ENCODE results near the gene SAP30BP. TPM values are rescaled to one million over a fixed set of nuclear protein-coding genes. Genes with fewer than 3 reads are reported as not detected.
A peak's percentile ranks its signal among the peaks of the same experiment; 100 is the strongest.

SAP30BP gene
- total RNA-seq, 1 donor from 2014 or later: 59.9 TPM

DNA sequence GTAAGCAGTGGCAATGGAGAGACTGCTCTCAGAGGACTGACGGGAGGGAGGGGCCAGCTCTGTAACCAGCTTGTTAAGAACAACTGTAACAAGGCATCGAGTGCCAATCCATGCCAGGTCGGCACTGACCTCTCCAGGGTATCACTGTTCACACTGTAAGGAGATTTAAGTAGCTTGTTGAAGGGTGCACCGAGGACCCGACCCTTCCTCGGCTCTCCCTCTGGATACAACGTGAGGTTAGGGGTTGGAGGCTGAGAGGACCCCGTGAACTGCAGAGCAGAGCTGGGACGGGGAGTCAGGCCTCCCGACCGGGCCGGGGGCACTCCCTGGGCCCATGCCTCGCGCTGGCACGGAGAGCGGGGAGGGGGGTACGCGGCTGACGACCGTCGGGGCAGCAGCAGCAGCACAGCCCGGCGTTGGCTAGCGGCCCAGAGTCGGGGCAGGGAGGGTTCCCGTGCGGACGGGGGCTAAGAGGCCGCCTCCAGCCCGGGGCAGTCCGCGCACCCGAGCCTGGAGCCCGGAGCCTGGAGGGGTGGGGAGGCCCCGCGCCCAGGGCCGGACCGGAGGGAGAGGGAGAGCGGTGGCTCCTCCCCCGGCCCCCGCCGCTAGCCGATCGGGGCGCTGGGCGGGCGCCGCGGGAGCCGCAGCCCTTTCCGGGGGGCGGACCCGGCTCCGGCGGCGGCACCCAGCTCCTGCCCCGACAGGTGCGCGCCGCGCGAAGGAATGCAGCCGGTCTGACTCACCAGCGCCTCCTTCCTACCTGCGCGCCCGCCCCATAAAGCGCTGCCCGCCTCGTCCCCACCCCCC is 53.7 kb downstream of the SAP30BP start, which contains the start of gene ITGB4:
ITGB4 (plus strand) TSS at position 804 of the 807 bp plus-strand sequence. CDS start 3,245 bp downstream, outside the sequence.
- peaks cover 9% of the 10 kb centered on the region for H3K27me3 Mint-ChIP-seq (ENCODE audit: low read depth)
- no peak within 1 kb of the TSS for H3K27ac Mint-ChIP-seq (ENCODE audit: unreplicated experiment)
- DNase-seq (ENCODE audit: low spot score): no peak
- no peaks in the 10 kb centered on the region for H3K36me3 Mint-ChIP-seq (ENCODE audit: low read depth)
- H3K4me1 Mint-ChIP-seq (ENCODE audit: low read depth): peaks cover 11% of the 10 kb centered on the region
- H3K4me3 Mint-ChIP-seq (ENCODE audit: unreplicated experiment): peak within 1 kb of the TSS; percentile 57
- TF ChIP-seq, protein P1, sequence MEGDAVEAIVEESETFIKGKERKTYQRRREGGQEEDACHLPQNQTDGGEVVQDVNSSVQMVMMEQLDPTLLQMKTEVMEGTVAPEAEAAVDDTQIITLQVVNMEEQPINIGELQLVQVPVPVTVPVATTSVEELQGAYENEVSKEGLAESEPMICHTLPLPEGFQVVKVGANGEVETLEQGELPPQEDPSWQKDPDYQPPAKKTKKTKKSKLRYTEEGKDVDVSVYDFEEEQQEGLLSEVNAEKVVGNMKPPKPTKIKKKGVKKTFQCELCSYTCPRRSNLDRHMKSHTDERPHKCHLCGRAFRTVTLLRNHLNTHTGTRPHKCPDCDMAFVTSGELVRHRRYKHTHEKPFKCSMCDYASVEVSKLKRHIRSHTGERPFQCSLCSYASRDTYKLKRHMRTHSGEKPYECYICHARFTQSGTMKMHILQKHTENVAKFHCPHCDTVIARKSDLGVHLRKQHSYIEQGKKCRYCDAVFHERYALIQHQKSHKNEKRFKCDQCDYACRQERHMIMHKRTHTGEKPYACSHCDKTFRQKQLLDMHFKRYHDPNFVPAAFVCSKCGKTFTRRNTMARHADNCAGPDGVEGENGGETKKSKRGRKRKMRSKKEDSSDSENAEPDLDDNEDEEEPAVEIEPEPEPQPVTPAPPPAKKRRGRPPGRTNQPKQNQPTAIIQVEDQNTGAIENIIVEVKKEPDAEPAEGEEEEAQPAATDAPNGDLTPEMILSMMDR (IDR thresholded peaks at IDR 0.05): peak; percentile 32
- no peaks in the 10 kb centered on the region for H3K9me3 Mint-ChIP-seq (ENCODE audit: low read depth)

DNA sequence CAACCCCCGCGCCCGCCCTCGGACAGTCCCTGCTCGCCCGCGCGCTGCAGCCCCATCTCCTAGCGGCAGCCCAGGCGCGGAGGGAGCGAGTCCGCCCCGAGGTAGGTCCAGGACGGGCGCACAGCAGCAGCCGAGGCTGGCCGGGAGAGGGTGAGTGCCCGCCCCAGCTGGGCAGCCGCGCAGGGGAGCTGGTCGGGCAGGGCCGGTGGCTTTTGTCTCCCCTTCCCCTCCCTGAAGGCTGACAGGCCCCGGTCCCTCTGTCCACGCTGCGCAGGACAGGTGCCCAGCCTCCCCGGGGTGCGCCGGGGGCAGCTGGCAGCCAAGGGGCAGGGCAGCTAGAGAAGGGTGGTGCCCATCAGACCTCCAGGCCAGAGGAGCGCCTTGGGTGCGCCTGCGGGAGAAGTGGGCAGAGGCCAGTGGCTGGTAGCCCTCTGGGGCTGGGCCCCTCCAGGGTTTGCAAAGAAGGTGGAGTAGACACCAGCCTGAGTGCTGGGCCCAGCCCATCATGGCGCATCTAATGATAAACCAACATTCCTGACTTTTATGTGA is 54.4 kb downstream of the SAP30BP start:
- Mint-ChIP-seq H3K27ac (ENCODE audit: unreplicated experiment) (no peak overlapping the region), H3K4me1 (ENCODE audit: low read depth) (peaks cover 11% of the 10 kb centered on the region), H3K4me3 (ENCODE audit: unreplicated experiment) (peak overlapping the region; percentile 31), H3K9me3 (ENCODE audit: low read depth) (no peaks in the 10 kb centered on the region), H3K36me3 (ENCODE audit: low read depth) (no peaks in the 10 kb centered on the region), H3K27me3 (ENCODE audit: low read depth) (peaks cover 7% of the 10 kb centered on the region)
- TF ChIP-seq, protein P1 (IDR thresholded peaks at IDR 0.05): no peak
- DNase-seq (ENCODE audit: low spot score): no peak

DNA sequence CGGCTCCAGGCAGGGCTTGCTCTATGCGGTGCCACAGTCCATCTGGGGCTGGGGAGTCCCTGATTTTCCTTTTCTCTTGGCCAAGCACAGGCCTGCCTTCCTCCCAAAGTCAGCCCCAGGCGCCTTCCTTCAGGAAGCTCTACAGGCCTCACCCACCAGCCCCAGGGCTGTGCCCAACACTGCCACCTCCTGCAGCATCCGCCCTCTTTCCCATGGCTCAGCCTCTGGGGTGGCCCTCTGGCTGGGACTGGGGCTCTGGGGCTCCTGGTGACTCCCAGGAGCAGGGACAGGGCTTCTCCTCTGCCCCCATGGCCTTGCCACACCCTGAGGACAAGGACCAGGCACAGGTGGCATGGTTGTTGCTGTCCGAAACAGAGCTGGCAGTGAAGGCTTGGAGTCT is 54.9 kb downstream of the SAP30BP start:
- Mint-ChIP-seq H3K4me3 (ENCODE audit: unreplicated experiment) (peak overlapping the region; percentile 31), H3K4me1 (ENCODE audit: low read depth) (peaks cover 11% of the 10 kb centered on the region), H3K9me3 (ENCODE audit: low read depth) (no peaks in the 10 kb centered on the region), H3K27me3 (ENCODE audit: low read depth) (peaks cover 7% of the 10 kb centered on the region), H3K27ac (ENCODE audit: unreplicated experiment) (no peak overlapping the region), H3K36me3 (ENCODE audit: low read depth) (no peaks in the 10 kb centered on the region)
- DNase-seq (ENCODE audit: low spot score): no peak
- TF ChIP-seq, protein P1 (IDR thresholded peaks at IDR 0.05): peak; percentile 16

DNA sequence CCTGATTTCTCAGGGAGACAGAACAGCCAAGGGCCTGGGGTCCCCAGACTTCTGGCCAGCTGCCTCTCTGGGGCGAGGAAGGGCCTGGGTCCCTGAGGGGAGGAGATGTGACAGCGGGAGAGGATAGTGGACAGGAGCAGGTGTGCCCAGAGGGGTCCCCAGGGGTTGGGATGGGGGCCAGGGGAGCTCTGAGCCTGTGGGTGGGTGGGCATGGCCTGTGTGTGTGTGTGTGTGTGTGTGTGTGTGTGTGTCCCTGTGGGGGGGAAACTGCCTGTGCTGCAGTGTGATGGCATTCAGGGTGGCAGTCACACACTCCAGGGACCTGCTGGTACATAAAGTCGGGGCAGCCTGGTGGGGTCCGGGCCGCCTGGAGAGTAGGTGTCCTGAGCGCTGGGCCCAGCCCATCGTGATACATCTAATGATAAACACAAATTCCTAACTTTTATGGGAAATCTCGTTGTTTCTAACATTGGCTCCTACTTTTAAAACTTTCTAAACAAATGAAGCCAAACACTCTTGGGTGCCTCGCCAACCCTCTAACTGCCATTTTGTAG is 55.5 kb downstream of the SAP30BP start:
- no peak overlapping the region for H3K4me3 Mint-ChIP-seq (ENCODE audit: unreplicated experiment)
- no peak for DNase-seq (ENCODE audit: low spot score)
- no peaks in the 10 kb centered on the region for H3K36me3 Mint-ChIP-seq (ENCODE audit: low read depth)
- TF ChIP-seq, protein P1 (IDR thresholded peaks at IDR 0.05): no peak
- H3K4me1 Mint-ChIP-seq (ENCODE audit: low read depth): peaks cover 11% of the 10 kb centered on the region
- H3K27me3 Mint-ChIP-seq (ENCODE audit: low read depth): peaks cover 7% of the 10 kb centered on the region
- no peaks in the 10 kb centered on the region for H3K9me3 Mint-ChIP-seq (ENCODE audit: low read depth)
- no peak overlapping the region for H3K27ac Mint-ChIP-seq (ENCODE audit: unreplicated experiment)

DNA sequence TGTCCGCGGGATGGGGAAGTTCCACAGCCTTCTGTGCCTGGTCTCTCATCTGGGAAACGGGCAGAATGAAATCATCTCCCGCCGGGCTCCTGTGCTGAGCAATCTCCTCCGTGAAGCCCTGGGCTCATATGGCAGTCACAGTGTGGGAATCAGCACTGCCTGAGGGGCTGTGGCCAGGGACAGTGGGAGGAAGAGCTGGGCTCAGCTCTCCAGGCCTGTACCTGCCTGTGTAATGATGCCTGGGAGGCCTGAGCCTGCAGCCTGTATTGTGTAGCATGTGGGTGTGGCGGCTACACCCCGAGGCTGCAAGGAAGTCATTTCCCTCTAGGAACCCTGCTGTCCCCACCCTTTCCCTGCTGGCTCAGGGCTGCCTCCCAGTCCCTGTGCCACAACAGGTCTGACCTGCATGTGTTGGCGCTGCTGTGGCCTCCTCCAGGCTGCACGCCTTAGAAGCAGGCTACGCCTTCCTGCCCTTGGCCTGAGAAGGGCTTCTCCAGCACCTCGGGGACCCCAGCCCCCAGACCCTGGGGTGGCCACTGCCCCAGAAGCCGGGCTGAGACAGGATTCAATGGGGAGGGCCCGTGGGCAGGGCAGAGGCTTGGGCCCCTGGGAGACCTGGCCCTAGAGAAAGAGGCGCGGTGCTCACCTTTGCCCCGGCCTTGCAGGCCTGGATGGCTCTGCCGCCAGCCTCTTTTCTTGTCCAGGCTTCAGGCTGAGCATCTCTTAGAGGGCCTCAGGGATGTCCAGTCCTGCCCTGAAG is 56.2 kb downstream of the SAP30BP start:
- H3K4me1 Mint-ChIP-seq (ENCODE audit: low read depth): peaks cover 11% of the 10 kb centered on the region
- peaks cover 7% of the 10 kb centered on the region for H3K27me3 Mint-ChIP-seq (ENCODE audit: low read depth)
- DNase-seq (ENCODE audit: low spot score): no peak
- TF ChIP-seq, protein P1 (IDR thresholded peaks at IDR 0.05): no peak
- no peak overlapping the region for H3K27ac Mint-ChIP-seq (ENCODE audit: unreplicated experiment)
- H3K4me3 Mint-ChIP-seq (ENCODE audit: unreplicated experiment): no peak overlapping the region
- H3K9me3 Mint-ChIP-seq (ENCODE audit: low read depth): no peaks in the 10 kb centered on the region
- no peaks in the 10 kb centered on the region for H3K36me3 Mint-ChIP-seq (ENCODE audit: low read depth)
